HEK293 (cell line): ENCODE measurements around the gene DCAF10.

Source experiments
- IKZF3 ChIP-seq: fragments of 450-650 bp; IDR thresholded peaks from 2 replicates; pipeline ENCODE4 v1.5.0; 2018; ENCODE audit warnings: missing biosample characterization, mild to moderate bottlenecking, missing genetic modification characterization, moderate library complexity
- SP2 ChIP-seq: fragments of 450-650 bp; formaldehyde crosslinking; IDR thresholded peaks from 2 replicates; pipeline ENCODE4 v1.5.1; 2016; ENCODE audit warnings: missing biosample characterization, missing genetic modification characterization
- WT1 ChIP-seq: fragments of 450-650 bp; formaldehyde crosslinking; IDR thresholded peaks from 2 replicates; pipeline ENCODE4 v1.5.1; 2016; ENCODE audit warnings: missing biosample characterization, missing genetic modification characterization
- ZBTB8A ChIP-seq: fragments of 450-650 bp; formaldehyde crosslinking; IDR thresholded peaks from 2 replicates; pipeline ENCODE4 v1.5.1; 2016; ENCODE audit warnings: missing biosample characterization, missing genetic modification characterization
- ZEB2 ChIP-seq: fragments of 450-650 bp; formaldehyde crosslinking; IDR thresholded peaks from 2 replicates; pipeline ENCODE4 v1.5.1; 2016; ENCODE audit warnings: missing biosample characterization, missing genetic modification characterization
- ZNF114 ChIP-seq: fragments of 450-650 bp; formaldehyde crosslinking; IDR thresholded peaks from 2 replicates; pipeline ENCODE4 v1.5.0; 2017; ENCODE audit warnings: missing biosample characterization, missing genetic modification characterization
- ZNF121 ChIP-seq: fragments of 450-650 bp; formaldehyde crosslinking; IDR thresholded peaks from 2 replicates; pipeline ENCODE4 v1.5.1; 2016; ENCODE audit warnings: missing biosample characterization, missing genetic modification characterization
- ZNF202 ChIP-seq: fragments of 450-650 bp; formaldehyde crosslinking; IDR thresholded peaks from 2 replicates; pipeline ENCODE4 v1.5.1; 2016; ENCODE audit warnings: missing biosample characterization, missing genetic modification characterization, borderline replicate concordance
- ZNF248 ChIP-seq: fragments of 450-650 bp; formaldehyde crosslinking; IDR thresholded peaks from 2 replicates; pipeline ENCODE4 v1.5.1; 2017; ENCODE audit warnings: missing biosample characterization, missing genetic modification characterization
- ZNF274 ChIP-seq, 2 experiments: fragments of 200-500 bp in 1 of 2; fragments of 450-650 bp in 1 of 2; sonication (Bioruptor generic) in 1 of 2; formaldehyde crosslinking in 1 of 2; IDR thresholded peaks; 2 replicates each; pipeline versions ENCODE4 v1.5.1 to v1.6.1; 2014 to 2016; ENCODE audit warnings: borderline replicate concordance in 1 of 2, inconsistent platforms in 1 of 2, low read length in 1 of 2, missing biosample characterization in 1 of 2, missing genetic modification characterization in 1 of 2
- ZNF335 ChIP-seq: fragments of 450-650 bp; formaldehyde crosslinking; conservative IDR thresholded peaks from 2 replicates; pipeline ENCODE4 v1.5.1; 2016; ENCODE audit warnings: missing biosample characterization, missing genetic modification characterization
- ZNF48 ChIP-seq: fragments of 450-650 bp; formaldehyde crosslinking; IDR thresholded peaks from 2 replicates; pipeline ENCODE4 v1.5.1; 2016; ENCODE audit warnings: missing biosample characterization, missing genetic modification characterization
- ZNF658 ChIP-seq: fragments of 450-650 bp; formaldehyde crosslinking; IDR thresholded peaks from 2 replicates; pipeline ENCODE4; 2016; ENCODE audit warnings: missing biosample characterization, missing genetic modification characterization
- ZNF660 ChIP-seq: fragments of 450-650 bp; IDR thresholded peaks from 2 replicates; pipeline ENCODE4 v1.5.1; 2018; ENCODE audit warnings: missing biosample characterization, mild to moderate bottlenecking, missing genetic modification characterization
- ZNF670 ChIP-seq: fragments of 450-650 bp; formaldehyde crosslinking; IDR thresholded peaks from 2 replicates; pipeline ENCODE4 v1.5.1; 2016; ENCODE audit warnings: missing biosample characterization, missing genetic modification characterization, low read depth
- ZNF707 ChIP-seq: fragments of 450-650 bp; formaldehyde crosslinking; IDR thresholded peaks from 2 replicates; pipeline ENCODE4 v1.5.1; 2016; ENCODE audit warnings: missing biosample characterization, missing genetic modification characterization
- ZNF768 ChIP-seq: fragments of 450-650 bp; formaldehyde crosslinking; IDR thresholded peaks from 2 replicates; pipeline ENCODE4 v1.5.1; 2018; ENCODE audit warnings: missing biosample characterization, mild to moderate bottlenecking, missing genetic modification characterization
- ZNF776 ChIP-seq: fragments of 450-650 bp; formaldehyde crosslinking; IDR thresholded peaks from 2 replicates; pipeline ENCODE4 v1.5.0; 2017; ENCODE audit warnings: missing biosample characterization, missing genetic modification characterization, borderline replicate concordance
- TF ChIP-seq, protein P1 (sequence below): fragments of 450-650 bp; formaldehyde crosslinking; conservative IDR thresholded peaks from 2 replicates; pipeline ENCODE4 v1.5.1; 2016; ENCODE audit warnings: low read depth, missing biosample characterization, missing genetic modification characterization
- TF ChIP-seq, protein P2 (sequence below): fragments of 450-650 bp; formaldehyde crosslinking; IDR thresholded peaks from 2 replicates; pipeline ENCODE4 v1.5.1; 2016; ENCODE audit warnings: missing biosample characterization, missing genetic modification characterization, borderline replicate concordance
- TF ChIP-seq, protein P3 (sequence below): fragments of 450-650 bp; formaldehyde crosslinking; IDR thresholded peaks from 2 replicates; pipeline ENCODE4 v1.5.1; 2016; ENCODE audit warnings: missing biosample characterization, missing genetic modification characterization
- TF ChIP-seq, protein P4 (sequence below): fragments of 450-650 bp; formaldehyde crosslinking; IDR thresholded peaks from 2 replicates; pipeline ENCODE4 v1.5.1; 2017; ENCODE audit warnings: missing biosample characterization, mild to moderate bottlenecking, missing genetic modification characterization, moderate library complexity
- TF ChIP-seq, protein P5 (sequence below): fragments of 450-650 bp; formaldehyde crosslinking; IDR thresholded peaks from 2 replicates; pipeline ENCODE4 v1.5.1; 2017; ENCODE audit warnings: missing biosample characterization, missing genetic modification characterization
- TF ChIP-seq, protein P6 (sequence below): sonication (generic); formaldehyde crosslinking; IDR thresholded peaks from 2 replicates; pipeline ENCODE4 v1.8.1; 2022; ENCODE audit warnings: mild to moderate bottlenecking, moderate library complexity, missing genetic modification reagents
- TF ChIP-seq, protein P7 (sequence below): fragments of 450-650 bp; formaldehyde crosslinking; IDR thresholded peaks from 2 replicates; pipeline ENCODE4 v1.5.1; 2016; ENCODE audit warnings: missing biosample characterization, missing genetic modification characterization

DCAF10 gene

DNA sequence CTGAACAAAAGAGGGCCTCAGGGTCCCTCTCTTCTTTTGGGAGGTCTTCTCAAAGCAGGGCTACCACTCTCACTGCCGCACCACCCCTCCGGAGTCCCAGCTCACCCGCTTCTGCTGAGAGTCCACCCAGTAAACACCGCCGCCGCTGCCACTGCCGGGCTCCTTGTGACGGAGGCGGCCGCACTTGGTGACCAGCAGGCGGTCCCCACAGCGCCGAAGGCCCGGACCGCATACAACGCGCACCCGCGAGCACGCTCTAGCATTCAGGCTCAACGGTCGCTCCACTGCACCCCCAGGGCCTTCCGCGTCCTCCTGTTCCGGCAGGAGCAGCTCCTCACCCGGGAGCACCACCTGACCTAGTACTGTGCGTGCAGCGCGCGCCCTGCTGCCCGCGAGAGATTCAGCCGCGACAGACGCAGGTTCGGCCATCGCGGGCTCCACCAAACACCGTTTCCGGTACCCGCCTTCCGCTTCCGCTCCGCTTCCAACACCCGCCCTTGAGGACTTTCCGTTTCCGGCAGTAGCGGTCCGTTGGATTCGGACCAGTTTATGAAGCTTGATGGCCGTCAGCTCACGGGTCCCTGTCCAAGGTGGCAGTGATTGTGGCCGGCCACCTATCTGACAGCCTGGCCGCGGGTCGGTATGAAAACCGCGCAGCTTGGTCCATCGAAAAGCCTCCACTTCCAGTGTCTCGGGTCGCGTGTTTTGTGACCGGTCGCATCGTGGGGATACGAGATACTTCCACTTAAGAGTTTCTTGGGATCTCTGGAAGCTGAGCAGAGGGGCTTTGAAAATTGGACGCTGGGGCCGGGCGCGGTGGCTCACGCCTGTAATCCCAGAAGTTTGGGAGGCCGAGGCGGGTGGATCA is 15.7 kb upstream of the DCAF10 start, which contains the start of gene EXOSC3 (continued):
- TF ChIP-seq ZBTB8A (tag by site-specific recombination) = 0 out of 2 replicates have a peak, but pooled peaks have one; percentile 12
- TF ChIP-seq, protein P1, sequence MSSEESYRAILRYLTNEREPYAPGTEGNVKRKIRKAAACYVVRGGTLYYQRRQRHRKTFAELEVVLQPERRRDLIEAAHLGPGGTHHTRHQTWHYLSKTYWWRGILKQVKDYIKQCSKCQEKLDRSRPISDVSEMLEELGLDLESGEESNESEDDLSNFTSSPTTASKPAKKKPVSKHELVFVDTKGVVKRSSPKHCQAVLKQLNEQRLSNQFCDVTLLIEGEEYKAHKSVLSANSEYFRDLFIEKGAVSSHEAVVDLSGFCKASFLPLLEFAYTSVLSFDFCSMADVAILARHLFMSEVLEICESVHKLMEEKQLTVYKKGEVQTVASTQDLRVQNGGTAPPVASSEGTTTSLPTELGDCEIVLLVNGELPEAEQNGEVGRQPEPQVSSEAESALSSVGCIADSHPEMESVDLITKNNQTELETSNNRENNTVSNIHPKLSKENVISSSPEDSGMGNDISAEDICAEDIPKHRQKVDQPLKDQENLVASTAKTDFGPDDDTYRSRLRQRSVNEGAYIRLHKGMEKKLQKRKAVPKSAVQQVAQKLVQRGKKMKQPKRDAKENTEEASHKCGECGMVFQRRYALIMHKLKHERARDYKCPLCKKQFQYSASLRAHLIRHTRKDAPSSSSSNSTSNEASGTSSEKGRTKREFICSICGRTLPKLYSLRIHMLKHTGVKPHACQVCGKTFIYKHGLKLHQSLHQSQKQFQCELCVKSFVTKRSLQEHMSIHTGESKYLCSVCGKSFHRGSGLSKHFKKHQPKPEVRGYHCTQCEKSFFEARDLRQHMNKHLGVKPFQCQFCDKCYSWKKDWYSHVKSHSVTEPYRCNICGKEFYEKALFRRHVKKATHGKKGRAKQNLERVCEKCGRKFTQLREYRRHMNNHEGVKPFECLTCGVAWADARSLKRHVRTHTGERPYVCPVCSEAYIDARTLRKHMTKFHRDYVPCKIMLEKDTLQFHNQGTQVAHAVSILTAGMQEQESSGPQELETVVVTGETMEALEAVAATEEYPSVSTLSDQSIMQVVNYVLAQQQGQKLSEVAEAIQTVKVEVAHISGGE (tag by site-specific recombination) = peak; percentile 98
- TF ChIP-seq ZNF768 (tag by site-specific recombination) = no peak
- peak; percentile 64 for TF ChIP-seq ZEB2 (tag by site-specific recombination)
- no peak for TF ChIP-seq ZNF670 (tag by site-specific recombination)
- no peak for TF ChIP-seq ZNF48 (tag by site-specific recombination)
- no peak for TF ChIP-seq ZNF274 (IDR thresholded peaks at IDR 0.05; ENCODE audit: low read length)
- TF ChIP-seq ZNF274 (tag by site-specific recombination; IDR thresholded peaks at IDR 0.05; ENCODE audit: borderline replicate concordance) = no peak
- TF ChIP-seq, protein P2, sequence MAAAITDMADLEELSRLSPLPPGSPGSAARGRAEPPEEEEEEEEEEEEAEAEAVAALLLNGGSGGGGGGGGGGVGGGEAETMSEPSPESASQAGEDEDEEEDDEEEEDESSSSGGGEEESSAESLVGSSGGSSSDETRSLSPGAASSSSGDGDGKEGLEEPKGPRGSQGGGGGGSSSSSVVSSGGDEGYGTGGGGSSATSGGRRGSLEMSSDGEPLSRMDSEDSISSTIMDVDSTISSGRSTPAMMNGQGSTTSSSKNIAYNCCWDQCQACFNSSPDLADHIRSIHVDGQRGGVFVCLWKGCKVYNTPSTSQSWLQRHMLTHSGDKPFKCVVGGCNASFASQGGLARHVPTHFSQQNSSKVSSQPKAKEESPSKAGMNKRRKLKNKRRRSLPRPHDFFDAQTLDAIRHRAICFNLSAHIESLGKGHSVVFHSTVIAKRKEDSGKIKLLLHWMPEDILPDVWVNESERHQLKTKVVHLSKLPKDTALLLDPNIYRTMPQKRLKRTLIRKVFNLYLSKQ (tag by site-specific recombination) = no peak
- no peak for TF ChIP-seq WT1 (tag by site-specific recombination)
- TF ChIP-seq ZNF776 (tag by site-specific recombination) = no peak
- no peak for TF ChIP-seq ZNF707
- TF ChIP-seq, protein P3, sequence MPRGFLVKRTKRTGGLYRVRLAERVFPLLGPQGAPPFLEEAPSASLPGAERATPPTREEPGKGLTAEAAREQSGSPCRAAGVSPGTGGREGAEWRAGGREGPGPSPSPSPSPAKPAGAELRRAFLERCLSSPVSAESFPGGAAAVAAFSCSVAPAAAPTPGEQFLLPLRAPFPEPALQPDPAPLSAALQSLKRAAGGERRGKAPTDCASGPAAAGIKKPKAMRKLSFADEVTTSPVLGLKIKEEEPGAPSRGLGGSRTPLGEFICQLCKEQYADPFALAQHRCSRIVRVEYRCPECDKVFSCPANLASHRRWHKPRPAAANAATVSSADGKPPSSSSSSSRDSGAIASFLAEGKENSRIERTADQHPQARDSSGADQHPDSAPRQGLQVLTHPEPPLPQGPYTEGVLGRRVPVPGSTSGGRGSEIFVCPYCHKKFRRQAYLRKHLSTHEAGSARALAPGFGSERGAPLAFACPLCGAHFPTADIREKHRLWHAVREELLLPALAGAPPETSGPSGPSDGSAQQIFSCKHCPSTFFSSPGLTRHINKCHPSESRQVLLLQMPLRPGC (tag by site-specific recombination) = no peak
- peak; percentile 87 for TF ChIP-seq SP2 (tag by site-specific recombination)
- TF ChIP-seq ZNF660 = no peak
- TF ChIP-seq, protein P4, sequence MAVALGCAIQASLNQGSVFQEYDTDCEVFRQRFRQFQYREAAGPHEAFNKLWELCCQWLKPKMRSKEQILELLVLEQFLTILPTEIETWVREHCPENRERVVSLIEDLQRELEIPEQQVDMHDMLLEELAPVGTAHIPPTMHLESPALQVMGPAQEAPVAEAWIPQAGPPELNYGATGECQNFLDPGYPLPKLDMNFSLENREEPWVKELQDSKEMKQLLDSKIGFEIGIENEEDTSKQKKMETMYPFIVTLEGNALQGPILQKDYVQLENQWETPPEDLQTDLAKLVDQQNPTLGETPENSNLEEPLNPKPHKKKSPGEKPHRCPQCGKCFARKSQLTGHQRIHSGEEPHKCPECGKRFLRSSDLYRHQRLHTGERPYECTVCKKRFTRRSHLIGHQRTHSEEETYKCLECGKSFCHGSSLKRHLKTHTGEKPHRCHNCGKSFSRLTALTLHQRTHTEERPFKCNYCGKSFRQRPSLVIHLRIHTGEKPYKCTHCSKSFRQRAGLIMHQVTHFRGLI (tag by site-specific recombination) = no peak
- no peak for TF ChIP-seq ZNF121
- no peak for TF ChIP-seq ZNF114 (tag by site-specific recombination)
- TF ChIP-seq ZNF658 (tag by site-specific recombination) = no peak
- TF ChIP-seq, protein P5, sequence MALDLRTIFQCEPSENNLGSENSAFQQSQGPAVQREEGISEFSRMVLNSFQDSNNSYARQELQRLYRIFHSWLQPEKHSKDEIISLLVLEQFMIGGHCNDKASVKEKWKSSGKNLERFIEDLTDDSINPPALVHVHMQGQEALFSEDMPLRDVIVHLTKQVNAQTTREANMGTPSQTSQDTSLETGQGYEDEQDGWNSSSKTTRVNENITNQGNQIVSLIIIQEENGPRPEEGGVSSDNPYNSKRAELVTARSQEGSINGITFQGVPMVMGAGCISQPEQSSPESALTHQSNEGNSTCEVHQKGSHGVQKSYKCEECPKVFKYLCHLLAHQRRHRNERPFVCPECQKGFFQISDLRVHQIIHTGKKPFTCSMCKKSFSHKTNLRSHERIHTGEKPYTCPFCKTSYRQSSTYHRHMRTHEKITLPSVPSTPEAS (tag by site-specific recombination) = no peak
- TF ChIP-seq, protein P6, sequence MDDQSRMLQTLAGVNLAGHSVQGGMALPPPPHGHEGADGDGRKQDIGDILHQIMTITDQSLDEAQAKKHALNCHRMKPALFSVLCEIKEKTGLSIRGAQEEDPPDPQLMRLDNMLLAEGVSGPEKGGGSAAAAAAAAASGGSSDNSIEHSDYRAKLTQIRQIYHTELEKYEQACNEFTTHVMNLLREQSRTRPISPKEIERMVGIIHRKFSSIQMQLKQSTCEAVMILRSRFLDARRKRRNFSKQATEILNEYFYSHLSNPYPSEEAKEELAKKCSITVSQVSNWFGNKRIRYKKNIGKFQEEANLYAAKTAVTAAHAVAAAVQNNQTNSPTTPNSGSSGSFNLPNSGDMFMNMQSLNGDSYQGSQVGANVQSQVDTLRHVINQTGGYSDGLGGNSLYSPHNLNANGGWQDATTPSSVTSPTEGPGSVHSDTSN = 0 out of 2 replicates have a peak, but pooled peaks have one; percentile 56
- TF ChIP-seq ZNF335 = peak; percentile 91
- no peak for TF ChIP-seq ZNF248 (tag by site-specific recombination)
- TF ChIP-seq IKZF3 = no peak
- TF ChIP-seq, protein P7, sequence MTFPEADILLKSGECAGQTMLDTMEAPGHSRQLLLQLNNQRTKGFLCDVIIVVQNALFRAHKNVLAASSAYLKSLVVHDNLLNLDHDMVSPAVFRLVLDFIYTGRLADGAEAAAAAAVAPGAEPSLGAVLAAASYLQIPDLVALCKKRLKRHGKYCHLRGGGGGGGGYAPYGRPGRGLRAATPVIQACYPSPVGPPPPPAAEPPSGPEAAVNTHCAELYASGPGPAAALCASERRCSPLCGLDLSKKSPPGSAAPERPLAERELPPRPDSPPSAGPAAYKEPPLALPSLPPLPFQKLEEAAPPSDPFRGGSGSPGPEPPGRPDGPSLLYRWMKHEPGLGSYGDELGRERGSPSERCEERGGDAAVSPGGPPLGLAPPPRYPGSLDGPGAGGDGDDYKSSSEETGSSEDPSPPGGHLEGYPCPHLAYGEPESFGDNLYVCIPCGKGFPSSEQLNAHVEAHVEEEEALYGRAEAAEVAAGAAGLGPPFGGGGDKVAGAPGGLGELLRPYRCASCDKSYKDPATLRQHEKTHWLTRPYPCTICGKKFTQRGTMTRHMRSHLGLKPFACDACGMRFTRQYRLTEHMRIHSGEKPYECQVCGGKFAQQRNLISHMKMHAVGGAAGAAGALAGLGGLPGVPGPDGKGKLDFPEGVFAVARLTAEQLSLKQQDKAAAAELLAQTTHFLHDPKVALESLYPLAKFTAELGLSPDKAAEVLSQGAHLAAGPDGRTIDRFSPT (tag by site-specific recombination) = no peak
- TF ChIP-seq ZNF202 = no peak
